Neural crest cell (in vitro differentiated cells): ENCODE data around the gene MR1. TPM values are rescaled to one million over a fixed set of nuclear protein-coding genes. Genes with fewer than 3 reads are reported as not detected.

ENCODE experiments used
- DNase-seq: peaks from one replicate; pipeline ENCODE4 v3.0.0; 2021; ENCODE audit warnings: low read depth, mixed read lengths, low spot score
- H3K27ac Mint-ChIP-seq: one replicate; pipeline ENCODE4 v1.8.0; 2021; ENCODE audit warnings: mild to moderate bottlenecking, mixed read lengths; ENCODE audit not compliant: unreplicated experiment
- H3K27me3 Mint-ChIP-seq: 2 replicates; pipeline ENCODE4 v1.8.0; 2021; ENCODE audit warnings: low read depth, mild to moderate bottlenecking, mixed read lengths
- H3K36me3 Mint-ChIP-seq: 2 replicates; pipeline ENCODE4 v1.8.0; 2021; ENCODE audit warnings: low read depth, mild to moderate bottlenecking, mixed read lengths
- H3K4me1 Mint-ChIP-seq: 2 replicates; pipeline ENCODE4 v1.8.0; 2021; ENCODE audit warnings: mixed read lengths
- H3K4me3 Mint-ChIP-seq: one replicate; pipeline ENCODE4 v1.8.0; 2021; ENCODE audit warnings: mild to moderate bottlenecking, mixed read lengths
- H3K9me3 Mint-ChIP-seq: 2 replicates; pipeline ENCODE4 v1.8.0; 2021; ENCODE audit warnings: mixed read lengths
- total RNA-seq: library from RNA; stranded (reverse); gene quantifications from 2 replicates; pipeline ENCODE4 v1.2.1, GENCODE V29; 2021
- TF ChIP-seq, protein P1 (sequence below): fragments of 200-600 bp; sonication (generic); conservative IDR thresholded peaks from 2 replicates; pipeline ENCODE4 v1.5.0; 2021; ENCODE audit warnings: antibody characterized with exemption, mild to moderate bottlenecking

The MR1 gene
- total RNA-seq, 1 donor from 2014 or later: 0.21 TPM

DNA sequence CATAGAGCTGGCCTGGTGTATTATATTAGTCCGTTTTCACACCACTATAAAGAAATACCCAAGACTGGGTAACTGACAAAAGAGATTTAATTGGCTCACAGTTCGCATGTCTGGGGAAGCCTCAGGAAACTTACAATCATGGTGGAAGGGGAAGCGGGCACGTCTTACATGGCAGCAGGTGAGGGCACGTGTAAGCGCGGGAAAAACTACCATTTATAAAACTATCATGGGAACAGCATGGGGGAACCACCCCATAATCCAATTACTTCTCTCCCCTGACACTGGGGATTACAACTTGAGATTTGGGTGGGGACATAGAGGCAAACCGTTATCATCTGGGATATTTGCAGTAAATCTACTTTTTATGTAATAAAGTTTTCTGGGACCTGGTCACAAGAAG is 61.5 kb downstream of the MR1 start:
- H3K9me3 Mint-ChIP-seq: no peaks in the 10 kb centered on the region
- H3K27me3 Mint-ChIP-seq: peaks cover 10% of the 10 kb centered on the region
- peaks cover 71% of the 10 kb centered on the region for H3K4me1 Mint-ChIP-seq
- no peak for DNase-seq
- H3K27ac Mint-ChIP-seq: no peak overlapping the region
- H3K36me3 Mint-ChIP-seq: no peaks in the 10 kb centered on the region
- peak overlapping the region; percentile 22 for H3K4me3 Mint-ChIP-seq
- TF ChIP-seq, protein P1, sequence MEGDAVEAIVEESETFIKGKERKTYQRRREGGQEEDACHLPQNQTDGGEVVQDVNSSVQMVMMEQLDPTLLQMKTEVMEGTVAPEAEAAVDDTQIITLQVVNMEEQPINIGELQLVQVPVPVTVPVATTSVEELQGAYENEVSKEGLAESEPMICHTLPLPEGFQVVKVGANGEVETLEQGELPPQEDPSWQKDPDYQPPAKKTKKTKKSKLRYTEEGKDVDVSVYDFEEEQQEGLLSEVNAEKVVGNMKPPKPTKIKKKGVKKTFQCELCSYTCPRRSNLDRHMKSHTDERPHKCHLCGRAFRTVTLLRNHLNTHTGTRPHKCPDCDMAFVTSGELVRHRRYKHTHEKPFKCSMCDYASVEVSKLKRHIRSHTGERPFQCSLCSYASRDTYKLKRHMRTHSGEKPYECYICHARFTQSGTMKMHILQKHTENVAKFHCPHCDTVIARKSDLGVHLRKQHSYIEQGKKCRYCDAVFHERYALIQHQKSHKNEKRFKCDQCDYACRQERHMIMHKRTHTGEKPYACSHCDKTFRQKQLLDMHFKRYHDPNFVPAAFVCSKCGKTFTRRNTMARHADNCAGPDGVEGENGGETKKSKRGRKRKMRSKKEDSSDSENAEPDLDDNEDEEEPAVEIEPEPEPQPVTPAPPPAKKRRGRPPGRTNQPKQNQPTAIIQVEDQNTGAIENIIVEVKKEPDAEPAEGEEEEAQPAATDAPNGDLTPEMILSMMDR: no peak

DNA sequence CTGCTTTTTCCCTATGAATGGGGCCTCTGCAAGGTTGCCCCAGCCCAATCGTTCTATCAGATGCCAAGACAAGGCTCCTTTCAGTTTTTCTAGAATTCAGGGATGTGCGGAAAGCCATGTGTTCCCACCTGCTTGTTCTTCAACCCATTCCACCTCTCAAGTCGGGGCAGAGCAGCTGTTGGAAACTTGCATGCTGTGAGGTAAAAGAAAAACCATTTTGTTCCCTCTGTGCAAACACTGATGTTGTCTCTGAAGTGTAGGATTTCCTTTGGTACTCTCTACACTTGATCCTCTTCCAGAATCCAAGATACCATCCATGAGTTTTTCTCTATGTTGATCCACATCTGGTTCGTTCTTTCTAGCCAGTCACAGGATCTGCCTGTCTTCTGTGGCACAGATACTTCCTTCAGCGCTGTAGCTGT is 62.0 kb downstream of the MR1 start:
- peaks cover 2% of the 10 kb centered on the region for H3K9me3 Mint-ChIP-seq
- H3K36me3 Mint-ChIP-seq: no peaks in the 10 kb centered on the region
- H3K4me1 Mint-ChIP-seq: peaks cover 71% of the 10 kb centered on the region
- TF ChIP-seq, protein P1: no peak
- peaks cover 13% of the 10 kb centered on the region for H3K27me3 Mint-ChIP-seq
- no peak overlapping the region for H3K27ac Mint-ChIP-seq
- DNase-seq: no peak
- H3K4me3 Mint-ChIP-seq: peak overlapping the region; percentile 50

DNA sequence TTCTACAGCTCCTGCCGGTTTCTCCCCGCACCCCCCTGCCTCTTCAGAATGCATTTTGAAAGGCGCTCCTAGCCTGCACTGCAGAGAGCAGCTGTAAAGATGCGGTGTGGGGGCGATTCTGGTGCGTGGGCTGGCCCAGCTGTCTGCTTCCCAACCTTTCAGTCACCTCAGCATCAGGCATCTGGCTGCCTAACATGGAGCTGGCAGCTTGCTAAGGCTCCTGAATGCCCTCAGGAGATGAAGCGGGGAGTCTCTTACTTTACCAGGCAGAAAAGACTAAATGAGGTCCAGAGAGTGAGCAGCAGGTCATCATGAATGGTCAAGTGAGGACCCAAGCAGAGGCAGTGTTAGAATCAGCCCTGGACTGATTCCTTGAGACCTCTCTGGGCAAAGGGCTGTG is 63.5 kb downstream of the MR1 start:
- DNase-seq: no peak
- TF ChIP-seq, protein P1: no peak
- Mint-ChIP-seq H3K36me3 (no peaks in the 10 kb centered on the region), H3K27me3 (peaks cover 16% of the 10 kb centered on the region), H3K4me3 (peak overlapping the region; percentile 11), H3K4me1 (peaks cover 67% of the 10 kb centered on the region), H3K9me3 (peaks cover 4% of the 10 kb centered on the region), H3K27ac (no peak overlapping the region)

DNA sequence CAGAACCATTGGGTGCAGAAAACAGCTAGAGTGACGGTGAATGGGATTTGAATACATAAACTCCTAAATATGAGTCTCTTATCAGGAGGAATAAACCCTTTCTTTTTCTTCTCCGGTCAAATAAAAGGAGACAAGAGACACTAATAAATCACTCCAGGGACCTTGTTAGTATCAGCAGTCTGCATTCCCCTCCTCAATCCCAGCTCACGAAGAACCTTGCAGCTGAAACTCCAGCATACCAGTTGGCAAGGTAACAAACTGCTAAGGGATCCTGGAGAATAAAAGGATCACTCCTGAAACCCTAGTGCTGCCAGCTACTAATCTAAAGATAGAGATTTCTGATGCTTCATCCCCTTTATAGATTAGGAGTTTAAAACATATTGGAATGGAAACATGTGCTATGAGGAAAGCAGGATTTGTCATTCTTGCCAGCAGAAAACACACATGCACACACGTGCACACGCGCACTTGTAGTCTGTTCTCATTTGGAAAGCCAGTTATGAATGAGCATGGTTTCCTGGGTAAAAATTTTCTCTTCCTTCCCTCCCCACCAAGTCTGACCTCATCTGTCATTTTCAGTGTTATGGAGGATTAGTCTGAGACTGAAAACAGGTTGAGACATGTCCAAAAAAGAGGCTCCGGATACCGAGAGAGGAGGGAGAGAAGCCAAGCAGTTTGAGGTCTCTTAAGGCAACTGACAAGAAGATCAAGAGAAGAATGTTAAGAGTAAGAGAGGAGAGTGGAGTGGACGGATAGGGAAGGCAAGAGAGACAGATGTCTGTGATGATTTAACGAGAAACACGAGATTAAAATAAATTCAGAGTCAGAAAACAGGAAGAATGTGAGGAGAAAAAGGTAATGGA is 65.6 kb downstream of the MR1 start:
- no peaks in the 10 kb centered on the region for H3K36me3 Mint-ChIP-seq
- peaks cover 75% of the 10 kb centered on the region for H3K4me1 Mint-ChIP-seq
- H3K9me3 Mint-ChIP-seq: peaks cover 4% of the 10 kb centered on the region
- TF ChIP-seq, protein P1: no peak
- H3K27ac Mint-ChIP-seq: no peak overlapping the region
- peaks cover 16% of the 10 kb centered on the region for H3K27me3 Mint-ChIP-seq
- H3K4me3 Mint-ChIP-seq: peak overlapping the region; percentile 7
- no peak for DNase-seq

DNA sequence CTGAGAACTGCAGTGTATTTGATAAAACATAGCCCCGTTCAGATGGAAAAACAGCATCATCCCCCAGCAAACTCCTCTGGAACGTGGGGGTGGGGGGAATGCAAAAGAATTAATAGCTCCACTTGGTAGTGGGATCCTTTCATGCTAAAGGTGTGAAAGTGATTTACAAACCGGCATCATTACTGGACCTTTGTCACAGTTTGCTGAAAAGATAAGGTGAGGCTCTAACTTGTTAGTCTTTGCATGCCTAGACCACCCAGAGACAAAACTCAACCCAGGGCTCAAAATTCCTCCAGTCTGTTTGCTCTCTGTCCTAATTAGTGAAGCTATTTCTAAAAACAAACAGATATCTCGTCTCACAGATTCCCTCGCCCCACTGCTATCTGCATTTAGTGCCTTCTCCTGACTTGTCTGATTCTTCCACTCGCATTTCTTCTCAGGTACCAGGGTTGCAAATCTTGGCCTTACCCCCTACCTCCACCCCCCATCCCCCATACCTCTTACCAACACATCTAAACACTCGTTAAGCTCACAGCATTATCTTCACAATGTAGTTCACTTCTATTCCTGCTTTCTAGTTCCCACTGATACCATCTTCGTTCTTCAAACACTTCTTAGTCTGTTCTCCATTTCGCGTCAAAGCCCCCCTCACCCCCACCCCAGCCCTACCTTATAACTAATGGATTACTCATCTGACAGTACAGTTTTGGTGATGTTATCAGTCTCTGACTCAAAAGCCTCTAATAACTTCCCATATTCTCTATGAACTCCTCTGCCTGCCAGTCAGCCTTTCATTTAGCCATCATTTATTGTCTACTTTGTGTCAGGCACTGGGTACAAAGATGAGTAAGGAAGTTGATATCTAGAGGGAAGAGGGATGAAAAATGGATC is 66.5 kb downstream of the MR1 start:
- no peak for DNase-seq
- TF ChIP-seq, protein P1: no peak
- peaks cover 4% of the 10 kb centered on the region for H3K9me3 Mint-ChIP-seq
- H3K4me3 Mint-ChIP-seq: peak overlapping the region; percentile 72
- peaks cover 71% of the 10 kb centered on the region for H3K4me1 Mint-ChIP-seq
- H3K36me3 Mint-ChIP-seq: no peaks in the 10 kb centered on the region
- H3K27ac Mint-ChIP-seq: no peak overlapping the region
- H3K27me3 Mint-ChIP-seq: peaks cover 16% of the 10 kb centered on the region
